Measurements from ENCODE around the gene ANTXR1.

ANTXR1 gene

GRCh38 chr2:69034845-69035244, 21.9 kb downstream of the ANTXR1 start:
- DNase-seq, result no peak

GRCh38 chr2:69036926-69037325, 23.9 kb downstream of the ANTXR1 start:
- DNase-seq, result no peak

GRCh38 chr2:69041214-69041613, 28.2 kb downstream of the ANTXR1 start:
- DNase-seq, result no peak

- DNase-seq, result no peak
Measured at GRCh38 chr2:69043736-69044400, 30.9 kb downstream of the ANTXR1 start.

- no peak for DNase-seq
Measured at GRCh38 chr2:69046221-69046662, 33.3 kb downstream of the ANTXR1 start.

- no peak for DNase-seq
Measured at GRCh38 chr2:69047625-69048145, 34.7 kb downstream of the ANTXR1 start.

GRCh38 chr2:69050802-69051201, 37.8 kb downstream of the ANTXR1 start:
- no peak for DNase-seq

GRCh38 chr2:69053416-69053965, 40.5 kb downstream of the ANTXR1 start:
- DNase-seq, result no peak

GRCh38 chr2:69054431-69054830, 41.5 kb downstream of the ANTXR1 start:
- DNase-seq, result no peak

- no peak for DNase-seq
Measured at GRCh38 chr2:69055688-69056470, 42.9 kb downstream of the ANTXR1 start.

- DNase-seq, result no peak
Measured at GRCh38 chr2:69057660-69058059, 44.7 kb downstream of the ANTXR1 start.

- no peak for DNase-seq
Measured at GRCh38 chr2:69059731-69060290, 46.8 kb downstream of the ANTXR1 start.

- no peak for DNase-seq
Measured at GRCh38 chr2:69060938-69061501, 48.0 kb downstream of the ANTXR1 start.

- DNase-seq, result no peak
Measured at GRCh38 chr2:69061525-69061924, 48.5 kb downstream of the ANTXR1 start.

- no peak for DNase-seq
Measured at GRCh38 chr2:69062307-69062962, 49.5 kb downstream of the ANTXR1 start.

- DNase-seq, result peak; percentile 15
Measured at GRCh38 chr2:69065735-69066336, 52.9 kb downstream of the ANTXR1 start.

GRCh38 chr2:69067026-69067630, 54.1 kb downstream of the ANTXR1 start:
- DNase-seq, result no peak

- no peak for DNase-seq
Measured at GRCh38 chr2:69067866-69068265, 54.9 kb downstream of the ANTXR1 start.

GRCh38 chr2:69070969-69071368, 58.0 kb downstream of the ANTXR1 start:
- no peak for DNase-seq

GRCh38 chr2:69073928-69074570, 61.1 kb downstream of the ANTXR1 start:
- DNase-seq, result no peak

- no peak for DNase-seq
Measured at GRCh38 chr2:69074918-69075317, 61.9 kb downstream of the ANTXR1 start.
